ENCODE measurements around the gene SCRN2. TPM values are rescaled to one million over a fixed set of nuclear protein-coding genes. Genes with fewer than 3 reads are reported as not detected.

The SCRN2 gene
- total and polyA plus RNA-seq, 2 of the 13 experiments (the other 11 are each of a cell fraction or from before 2014, with no cell fraction given), result 21.7 to 29.5 TPM

- TF ChIP-seq FUBP1 (CRISPR knock-in tag; IDR thresholded peaks at IDR 0.05; ENCODE audit: borderline replicate concordance), result 0 out of 2 replicates have a peak, but pooled peaks have one; percentile 48
- peak; percentile 30; the same call in 1 of the 2 replicates for TF ChIP-seq CBX5 (CRISPR knock-in tag; IDR thresholded peaks at IDR 0.05; ENCODE audit: borderline replicate concordance)
- peak; percentile 68; the same call in 1 of the 2 replicates for TF ChIP-seq ARNT2 (CRISPR knock-in tag; IDR thresholded peaks at IDR 0.05; ENCODE audit: low read depth)
- TF ChIP-seq FOXJ3 (CRISPR knock-in tag; IDR thresholded peaks at IDR 0.05; ENCODE audit: borderline replicate concordance), result peak; percentile 59; the same call in 1 of the 2 replicates
- 0 out of 2 replicates have a peak, but pooled peaks have one; percentile 5 for TF ChIP-seq CEBPG (CRISPR knock-in tag; IDR thresholded peaks at IDR 0.05)
- TF ChIP-seq HOXA3 (CRISPR knock-in tag; IDR thresholded peaks at IDR 0.05), result peak; percentile 81
- peak; percentile 67; the same call in 1 of the 2 replicates for TF ChIP-seq ZNF607 (CRISPR knock-in tag; IDR thresholded peaks at IDR 0.05; ENCODE audit: borderline replicate concordance)
- no peak for TF ChIP-seq ZNF263 (CRISPR knock-in tag; IDR thresholded peaks at IDR 0.05)
- peak; percentile 73; the same call in 1 of the 2 replicates for TF ChIP-seq ZNF264 (CRISPR knock-in tag; IDR thresholded peaks at IDR 0.05)
- TF ChIP-seq FOXO1 (CRISPR knock-in tag; IDR thresholded peaks at IDR 0.05), result peak; percentile 11; the same call in 1 of the 2 replicates
- TF ChIP-seq NAIF1 (CRISPR knock-in tag; IDR thresholded peaks at IDR 0.05; ENCODE audit: borderline replicate concordance), result peak; percentile 15; the same call in 1 of the 2 replicates
- TF ChIP-seq EEA1 (CRISPR knock-in tag; IDR thresholded peaks at IDR 0.05; ENCODE audit: borderline replicate concordance), result peak; percentile 60; the same call in 1 of the 2 replicates
- TF ChIP-seq POLR2G (IDR thresholded peaks at IDR 0.05; ENCODE audit: low read depth, low read length), result peak; percentile 83
- peak; percentile 85; the same call in 1 of the 2 replicates for TF ChIP-seq ZNF605 (CRISPR knock-in tag; IDR thresholded peaks at IDR 0.05)
- TF ChIP-seq REXO4 (CRISPR knock-in tag; IDR thresholded peaks at IDR 0.05; ENCODE audit: borderline replicate concordance), result no peak
- peak; percentile 93; the same call in 1 of the 2 replicates for TF ChIP-seq ZNF230 (CRISPR knock-in tag; IDR thresholded peaks at IDR 0.05)
- peak; percentile 83 for TF ChIP-seq KAT7 (CRISPR knock-in tag; IDR thresholded peaks at IDR 0.05; ENCODE audit: borderline replicate concordance)
- no peak for TF ChIP-seq ZNF660 (CRISPR knock-in tag; IDR thresholded peaks at IDR 0.05; ENCODE audit: borderline replicate concordance, low read depth)
- TF ChIP-seq GLI4 (CRISPR knock-in tag; IDR thresholded peaks at IDR 0.05; ENCODE audit: borderline replicate concordance), result peak; percentile 87; the same call in 1 of the 2 replicates
- TF ChIP-seq ZNF331 (CRISPR knock-in tag; IDR thresholded peaks at IDR 0.05), result peak; percentile 57
- TF ChIP-seq ZNF550 (CRISPR knock-in tag; IDR thresholded peaks at IDR 0.05; ENCODE audit: borderline replicate concordance), result peak; percentile 16; the same call in 1 of the 2 replicates
- TF ChIP-seq ZFX (CRISPR knock-in tag; IDR thresholded peaks at IDR 0.05; ENCODE audit: low read depth), result peak; percentile 97
- TF ChIP-seq SRSF1 (optimal IDR thresholded peaks at IDR 0.05; ENCODE audit: low read depth, low read length), result peak; percentile 79
- TF ChIP-seq POGZ (CRISPR knock-in tag; IDR thresholded peaks at IDR 0.05), result peak; percentile 77
- peak; percentile 87 for TF ChIP-seq GATAD1 (CRISPR knock-in tag; IDR thresholded peaks at IDR 0.05)
- no peak; the same call in none of the 2 replicates for TF ChIP-seq KLF12 (CRISPR knock-in tag; IDR thresholded peaks at IDR 0.05; ENCODE audit: borderline replicate concordance)
- peak; percentile 78 for TF ChIP-seq TBX2 (CRISPR knock-in tag; IDR thresholded peaks at IDR 0.05; ENCODE audit: borderline replicate concordance)
- peak; percentile 76 for TF ChIP-seq HNRNPLL (IDR thresholded peaks at IDR 0.05; ENCODE audit: low read depth, low read length, poor library complexity, severe bottlenecking)
- no peak; the same call in 1 of the 2 replicates for TF ChIP-seq NR0B2 (CRISPR knock-in tag; IDR thresholded peaks at IDR 0.05)
Measured at GRCh38 chr17:47840742-47841487, at the start of gene SCRN2 (continued).

Data from HepG2 (cell line).